CD14-positive monocyte (primary cell): ENCODE measurements around the gene NKX2-2. TPM values are rescaled to one million over a fixed set of nuclear protein-coding genes. Genes with fewer than 3 reads are reported as not detected.
A peak's percentile ranks its signal among the peaks of the same experiment; 100 is the strongest.

Source experiments
- DNase-seq, 3 donors: peaks; one replicate each; pipeline ENCODE4 v3.0.0-alpha.2; 2011 to 2022
- H2AFZ ChIP-seq: 2 replicates; pipeline ENCODE4 v1.6.0; 2012; ENCODE audit warnings: mild to moderate bottlenecking, low read depth, low read length, inconsistent platforms; ENCODE audit not compliant: insufficient read depth, poor library complexity, severe bottlenecking
- H3K27ac ChIP-seq, 2 donors: 1 replicate in 1 of 2; 2 replicates in 1 of 2; pipeline ENCODE4 v1.5.1; 2012 to 2013; ENCODE audit warnings: low read length in 2 of 2, control low read depth in 1 of 2, inconsistent platforms in 1 of 2, low read depth in 1 of 2, mild to moderate bottlenecking in 1 of 2
- H3K27me3 ChIP-seq, 2 donors: one replicate each; pipeline versions ENCODE4 v1.6.0 to v1.6.1; 2011 to 2013; ENCODE audit warnings: low read length in 2 of 2; ENCODE audit not compliant: control insufficient read depth in 2 of 2, insufficient read depth in 2 of 2
- H3K36me3 ChIP-seq, 2 donors: replicated peaks in 1 of 2; 1 replicate in 1 of 2; 2 replicates in 1 of 2; pipeline versions ENCODE4 v1.5.1 to v1.6.1; 2012 to 2013; ENCODE audit warnings: low read length in 2 of 2, control low read depth in 1 of 2, inconsistent platforms in 1 of 2, mild to moderate bottlenecking in 1 of 2; ENCODE audit not compliant: insufficient read depth in 2 of 2, control insufficient read depth in 1 of 2
- H3K4me1 ChIP-seq, 2 donors: 1 replicate in 1 of 2; 2 replicates in 1 of 2; pipeline versions ENCODE4 v1.5.1 to v1.6.1; 2012 to 2013; ENCODE audit warnings: low read length in 2 of 2, control low read depth in 1 of 2, inconsistent platforms in 1 of 2, mild to moderate bottlenecking in 1 of 2, moderate library complexity in 1 of 2; ENCODE audit not compliant: insufficient read depth in 2 of 2, control insufficient read depth in 1 of 2
- H3K4me2 ChIP-seq: replicated peaks from 2 replicates; pipeline ENCODE3; 2012; ENCODE audit warnings: low read length, moderate library complexity, mild to moderate bottlenecking; ENCODE audit not compliant: poor library complexity, severe bottlenecking; ENCODE audit errors: extremely low read depth
- H3K4me3 ChIP-seq, 3 experiments: fragments of 200-600 bp in 1 of 3; sonication (generic) in 1 of 3; replicated peaks in 1 of 3; 1 replicate in 2 of 3; 2 replicates in 1 of 3; pipeline ENCODE4 v1.5.1; 2011 to 2013; ENCODE audit warnings: low read length in 3 of 3, mild to moderate bottlenecking in 3 of 3, control low read depth in 2 of 3, low read depth in 2 of 3, inconsistent platforms in 1 of 3, moderate library complexity in 1 of 3
- H3K79me2 ChIP-seq: 2 replicates; pipeline ENCODE4 v1.6.0; 2012; ENCODE audit warnings: mild to moderate bottlenecking, control low read depth, inconsistent platforms, low read length, moderate library complexity; ENCODE audit not compliant: insufficient read depth
- H3K9ac ChIP-seq: 2 replicates; pipeline ENCODE4 v1.6.0; 2017; ENCODE audit warnings: low read length, mild to moderate bottlenecking; ENCODE audit not compliant: insufficient read depth, poor library complexity, severe bottlenecking
- H3K9me3 ChIP-seq, 2 donors: replicated peaks in 1 of 2; 1 replicate in 1 of 2; 2 replicates in 1 of 2; pipeline versions ENCODE4 v1.5.1 to v1.6.1; 2012 to 2013; ENCODE audit warnings: low read length in 2 of 2, control low read depth in 1 of 2; ENCODE audit not compliant: control insufficient read depth in 1 of 2, insufficient read depth in 1 of 2
- H4K20me1 ChIP-seq: 2 replicates; pipeline ENCODE4 v1.6.0; 2012; ENCODE audit warnings: mild to moderate bottlenecking, low read length, control low read depth, moderate library complexity; ENCODE audit not compliant: insufficient read depth
- H3K27ac Mint-ChIP-seq, 7 donors: one replicate each; pipeline ENCODE4 v1.8.0; 2020; ENCODE audit warnings: mild to moderate bottlenecking in 7 of 7, mixed read lengths in 7 of 7, moderate library complexity in 6 of 7, inconsistent platforms in 2 of 7
- H3K27me3 Mint-ChIP-seq, 3 donors: one replicate each; pipeline ENCODE4 v1.8.0; 2021 to 2022; ENCODE audit warnings: low read depth in 3 of 3, mild to moderate bottlenecking in 3 of 3, mixed read lengths in 3 of 3, moderate library complexity in 3 of 3, inconsistent platforms in 1 of 3
- H3K36me3 Mint-ChIP-seq, 2 donors: one replicate each; pipeline ENCODE4 v1.8.0; 2020; ENCODE audit warnings: mixed read lengths in 2 of 2, inconsistent platforms in 1 of 2, mild to moderate bottlenecking in 1 of 2
- H3K4me1 Mint-ChIP-seq: one replicate; pipeline ENCODE4 v1.8.0; 2020; ENCODE audit warnings: mild to moderate bottlenecking, mixed read lengths
- H3K4me3 Mint-ChIP-seq, 2 donors: one replicate each; pipeline ENCODE4 v1.8.0; 2020; ENCODE audit warnings: mild to moderate bottlenecking in 2 of 2, mixed read lengths in 2 of 2, moderate library complexity in 1 of 2
- H3K9me3 Mint-ChIP-seq, 7 donors: one replicate each; pipeline ENCODE4 v1.8.0; 2020 to 2022; ENCODE audit warnings: mixed read lengths in 7 of 7, mild to moderate bottlenecking in 6 of 7, moderate library complexity in 6 of 7, inconsistent platforms in 2 of 7
- WGBS: methylation state at CpG from one replicate; pipeline ENCODE4 v1.1.5; 2013; ENCODE audit warnings: missing lambda C conversion rate; ENCODE audit not compliant: insufficient coverage; 5-methylcytosine and 5-hydroxymethylcytosine counted together
- intact Hi-C, 2 donors: fragments of 100-400 bp; cut with micrococcal nuclease; formaldehyde crosslinking; loops; one replicate each; pipeline versions ENCODE4 v1.15.0 to v1.15.1; 2023
- polyA plus RNA-seq, 3 donors: library from polyadenylated mRNA; depleted of rRNA in 1 of 3; unstranded in 2 of 3; stranded (reverse) in 1 of 3; fragments of 300-500 nt in 2 of 3; fragments of >200 nt in 1 of 3; fragmentation: Illumina TruSeq in 2 of 3; gene quantifications; 1 replicate in 2 of 3; 2 replicates in 1 of 3; pipeline ENCODE4 v1.2.3, GENCODE V29; 2012 to 2021
- TF ChIP-seq, protein P1 (sequence below): fragments of 200-600 bp; IDR thresholded peaks from one replicate; pipeline ENCODE4 v1.8.0; 2022; ENCODE audit warnings: antibody characterized with exemption, mild to moderate bottlenecking

NKX2-2 gene
- polyA plus RNA-seq, 3 donors, result not detected

DNA sequence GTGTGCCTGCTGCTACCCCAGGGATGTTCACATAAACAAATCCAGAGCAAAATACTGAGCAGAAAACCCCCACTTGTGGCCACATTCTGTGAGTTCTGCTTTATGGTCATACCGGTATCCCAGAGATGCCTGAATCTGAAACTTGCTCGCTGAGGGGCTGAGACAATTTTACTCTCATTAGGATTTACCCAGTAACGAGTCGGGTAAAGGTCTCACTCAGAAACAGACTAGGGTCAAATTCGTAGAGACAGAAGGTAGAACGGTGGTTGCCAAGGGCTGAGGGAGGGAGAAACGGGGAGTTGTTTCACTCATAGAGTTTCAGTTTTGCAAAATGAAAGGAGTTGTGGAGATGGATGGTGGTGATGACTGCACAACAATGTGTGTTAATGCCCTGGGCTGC is 45.4 kb upstream of the NKX2-2 start:
- WGBS, result 88% methylated on average over 5 of the region's 7 CpGs
- H3K36me3 Mint-ChIP-seq, result no peaks in the 10 kb centered on the region
- intact Hi-C loops, result no loop called here
- TF ChIP-seq, protein P1, sequence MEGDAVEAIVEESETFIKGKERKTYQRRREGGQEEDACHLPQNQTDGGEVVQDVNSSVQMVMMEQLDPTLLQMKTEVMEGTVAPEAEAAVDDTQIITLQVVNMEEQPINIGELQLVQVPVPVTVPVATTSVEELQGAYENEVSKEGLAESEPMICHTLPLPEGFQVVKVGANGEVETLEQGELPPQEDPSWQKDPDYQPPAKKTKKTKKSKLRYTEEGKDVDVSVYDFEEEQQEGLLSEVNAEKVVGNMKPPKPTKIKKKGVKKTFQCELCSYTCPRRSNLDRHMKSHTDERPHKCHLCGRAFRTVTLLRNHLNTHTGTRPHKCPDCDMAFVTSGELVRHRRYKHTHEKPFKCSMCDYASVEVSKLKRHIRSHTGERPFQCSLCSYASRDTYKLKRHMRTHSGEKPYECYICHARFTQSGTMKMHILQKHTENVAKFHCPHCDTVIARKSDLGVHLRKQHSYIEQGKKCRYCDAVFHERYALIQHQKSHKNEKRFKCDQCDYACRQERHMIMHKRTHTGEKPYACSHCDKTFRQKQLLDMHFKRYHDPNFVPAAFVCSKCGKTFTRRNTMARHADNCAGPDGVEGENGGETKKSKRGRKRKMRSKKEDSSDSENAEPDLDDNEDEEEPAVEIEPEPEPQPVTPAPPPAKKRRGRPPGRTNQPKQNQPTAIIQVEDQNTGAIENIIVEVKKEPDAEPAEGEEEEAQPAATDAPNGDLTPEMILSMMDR, result no peak
- Histone ChIP-seq H3K36me3 (no peaks in the 10 kb centered on the region), H3K4me2 (no peak overlapping the region), H3K4me1 (no peaks in the 10 kb centered on the region), H3K4me3 (no peak overlapping the region), H3K9me3 (no peaks in the 10 kb centered on the region), H3K27ac (no peak overlapping the region), H3K79me2 (no peaks in the 10 kb centered on the region), H2AFZ (no peak overlapping the region), H3K27me3 (no peaks in the 10 kb centered on the region), H3K9ac (no peak overlapping the region), H4K20me1 (no peaks in the 10 kb centered on the region)
- peaks cover 0 to 2% (median 0%) of the 10 kb centered on the region in 7 donors for H3K9me3 Mint-ChIP-seq
- H3K4me3 Mint-ChIP-seq, result peak overlapping the region in 1 of 2 donors; percentile 43
- H3K27me3 Mint-ChIP-seq, result peaks cover 8 to 20% (median 20%) of the 10 kb centered on the region in 3 donors
- DNase-seq, result no peak
- H3K27ac Mint-ChIP-seq, result no peak overlapping the region
- H3K4me1 Mint-ChIP-seq, result peaks cover 3% of the 10 kb centered on the region

DNA sequence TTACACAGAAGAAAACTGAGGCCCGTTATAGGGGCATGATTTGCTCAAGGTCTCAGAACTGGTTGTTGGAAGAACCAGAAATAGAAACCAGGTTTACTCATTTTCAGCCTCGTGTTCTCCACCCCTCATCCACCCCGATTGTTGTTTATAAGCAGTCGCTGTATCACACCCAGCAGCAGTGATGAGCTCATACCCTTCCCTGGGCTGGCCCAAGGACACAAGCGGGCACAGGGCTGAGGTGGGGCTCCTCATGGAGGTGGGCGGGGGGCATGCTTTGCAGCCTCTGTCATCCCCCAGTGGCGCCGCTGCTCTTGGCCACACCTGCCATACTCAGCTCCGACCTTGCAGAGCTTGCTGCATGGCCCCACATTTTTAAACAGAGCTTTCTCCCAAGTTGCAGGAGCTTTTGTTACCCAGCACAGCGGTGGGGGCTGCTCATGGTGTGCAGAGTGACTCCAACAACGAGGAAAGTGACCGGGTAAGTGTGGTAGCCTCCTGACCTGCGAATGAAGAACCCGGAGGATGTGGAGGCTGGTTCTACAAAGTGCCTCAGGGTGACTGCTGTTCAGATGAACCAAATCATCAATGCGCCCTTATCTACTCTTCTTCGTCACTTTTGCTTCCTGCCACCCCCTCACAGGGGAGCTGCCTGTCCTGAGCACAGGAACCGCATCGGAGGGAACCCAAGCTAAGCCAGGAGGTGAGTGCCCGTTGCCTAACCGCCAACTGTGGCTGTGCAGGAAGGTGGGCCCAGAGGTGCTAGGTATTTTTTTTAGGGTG is 43.6 kb upstream of the NKX2-2 start:
- DNase-seq, result no peak
- no peak overlapping the region for H3K4me3 ChIP-seq
- 91% methylated on average over 13 of the region's 20 CpGs for WGBS
- no peak overlapping the region for H3K27ac ChIP-seq
- H3K4me2 ChIP-seq, result no peak overlapping the region
- H3K9ac ChIP-seq, result no peak overlapping the region
- H3K9me3 ChIP-seq, result no peaks in the 10 kb centered on the region
- Mint-ChIP-seq H3K36me3 (no peaks in the 10 kb centered on the region), H3K4me1 (peaks cover 3% of the 10 kb centered on the region), H3K9me3 (peaks cover 0 to 2% (median 0%) of the 10 kb centered on the region in 7 donors), H3K27me3 (peaks cover 5 to 23% (median 20%) of the 10 kb centered on the region in 3 donors), H3K4me3 (no peak overlapping the region), H3K27ac (no peak overlapping the region)
- H3K4me1 ChIP-seq, result no peaks in the 10 kb centered on the region
- no peaks in the 10 kb centered on the region for H3K36me3 ChIP-seq
- H3K27me3 ChIP-seq, result no peaks in the 10 kb centered on the region
- H4K20me1 ChIP-seq, result no peaks in the 10 kb centered on the region
- no peak overlapping the region for H2AFZ ChIP-seq
- TF ChIP-seq, protein P1, result no peak
- intact Hi-C loops, result no loop called here
- H3K79me2 ChIP-seq, result no peaks in the 10 kb centered on the region
